ENCODE data around the gene KCNQ5. TPM values are rescaled to one million over a fixed set of nuclear protein-coding genes. Genes with fewer than 3 reads are reported as not detected.

KCNQ5 gene
- total and polyA plus RNA-seq, 8 donors = 1.7 to 4.5 (median 2.5) TPM

DNA sequence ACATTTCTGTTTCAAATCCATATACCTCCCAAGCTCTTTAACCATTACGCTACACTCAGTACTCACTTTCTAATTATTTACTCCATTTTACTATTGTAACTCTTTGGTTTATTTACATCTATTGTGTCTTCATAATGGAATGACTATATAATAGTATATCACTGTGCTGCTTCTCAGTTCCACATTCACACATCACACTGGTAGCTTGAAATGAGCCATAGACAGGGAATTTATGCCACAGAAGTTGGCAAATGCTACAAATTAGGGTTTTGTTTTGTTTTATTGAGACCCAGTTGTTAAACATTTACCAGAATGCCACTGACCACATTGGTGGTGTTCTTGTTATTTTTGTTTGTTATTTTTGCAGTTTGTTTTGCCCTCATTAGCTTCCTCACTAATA, 213.9 kb downstream of the KCNQ5 start:
- no peaks in the 10 kb centered on the region for H3K27me3 ChIP-seq
- no peak overlapping the region for H3K27ac ChIP-seq
- H3K4me1 ChIP-seq = no peaks in the 10 kb centered on the region
- no peak for ATAC-seq
- no peak for DNase-seq
- TF ChIP-seq, protein P1, sequence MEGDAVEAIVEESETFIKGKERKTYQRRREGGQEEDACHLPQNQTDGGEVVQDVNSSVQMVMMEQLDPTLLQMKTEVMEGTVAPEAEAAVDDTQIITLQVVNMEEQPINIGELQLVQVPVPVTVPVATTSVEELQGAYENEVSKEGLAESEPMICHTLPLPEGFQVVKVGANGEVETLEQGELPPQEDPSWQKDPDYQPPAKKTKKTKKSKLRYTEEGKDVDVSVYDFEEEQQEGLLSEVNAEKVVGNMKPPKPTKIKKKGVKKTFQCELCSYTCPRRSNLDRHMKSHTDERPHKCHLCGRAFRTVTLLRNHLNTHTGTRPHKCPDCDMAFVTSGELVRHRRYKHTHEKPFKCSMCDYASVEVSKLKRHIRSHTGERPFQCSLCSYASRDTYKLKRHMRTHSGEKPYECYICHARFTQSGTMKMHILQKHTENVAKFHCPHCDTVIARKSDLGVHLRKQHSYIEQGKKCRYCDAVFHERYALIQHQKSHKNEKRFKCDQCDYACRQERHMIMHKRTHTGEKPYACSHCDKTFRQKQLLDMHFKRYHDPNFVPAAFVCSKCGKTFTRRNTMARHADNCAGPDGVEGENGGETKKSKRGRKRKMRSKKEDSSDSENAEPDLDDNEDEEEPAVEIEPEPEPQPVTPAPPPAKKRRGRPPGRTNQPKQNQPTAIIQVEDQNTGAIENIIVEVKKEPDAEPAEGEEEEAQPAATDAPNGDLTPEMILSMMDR (IDR thresholded peaks at IDR 0.05) = no peak
- H3K36me3 ChIP-seq = no peaks in the 10 kb centered on the region
- H3K9me3 ChIP-seq = no peaks in the 10 kb centered on the region
- intact Hi-C loops (cut with DNase I) = no loop called here
- no peak overlapping the region for H3K4me3 ChIP-seq

DNA sequence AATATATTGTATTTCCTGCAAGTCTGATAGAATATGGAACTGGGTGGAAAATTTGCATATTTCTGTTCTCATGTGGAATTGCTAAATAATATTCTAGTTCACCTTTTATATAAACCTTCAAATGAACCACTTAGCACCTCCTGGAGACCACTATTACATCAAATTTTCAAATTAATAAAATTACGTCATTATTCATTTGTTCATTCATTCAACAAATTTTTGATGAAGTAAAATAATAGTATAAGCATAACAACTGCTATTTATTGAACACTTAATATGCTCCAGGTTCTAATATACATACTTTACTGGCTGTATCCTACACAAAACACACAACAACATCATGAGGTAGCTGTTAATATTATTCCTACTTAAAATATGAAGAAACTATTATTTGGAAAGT, 215.1 kb downstream of the KCNQ5 start:
- no peak for ATAC-seq
- TF ChIP-seq, protein P1 (IDR thresholded peaks at IDR 0.05) = no peak
- Histone ChIP-seq H3K27me3 (no peaks in the 10 kb centered on the region), H3K4me3 (no peak overlapping the region), H3K4me1 (no peaks in the 10 kb centered on the region), H3K9me3 (no peaks in the 10 kb centered on the region), H3K36me3 (no peaks in the 10 kb centered on the region), H3K27ac (no peak overlapping the region)
- intact Hi-C loops (cut with DNase I) = no loop called here
- DNase-seq = no peak

DNA sequence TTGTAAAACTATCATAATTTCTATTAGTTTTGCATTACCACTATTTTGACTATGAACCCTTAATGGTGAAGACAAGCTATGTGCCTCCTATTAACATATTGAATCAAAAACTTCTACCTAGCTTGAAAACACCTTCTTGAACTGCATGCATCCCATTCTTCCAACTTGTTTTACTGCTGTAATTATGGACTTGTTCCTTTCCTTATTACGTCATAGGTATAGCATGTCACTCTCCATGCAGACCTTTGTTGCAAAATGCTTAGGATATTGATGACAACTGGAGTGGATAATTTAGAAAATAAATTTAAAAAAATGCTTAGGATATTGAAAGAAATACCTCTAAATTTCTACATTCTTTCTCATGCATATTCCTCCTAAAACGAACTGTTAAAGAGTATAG, 219.3 kb downstream of the KCNQ5 start:
- Histone ChIP-seq H3K27ac (no peak overlapping the region), H3K36me3 (no peaks in the 10 kb centered on the region), H3K4me3 (no peak overlapping the region), H3K4me1 (no peaks in the 10 kb centered on the region), H3K9me3 (no peaks in the 10 kb centered on the region), H3K27me3 (no peaks in the 10 kb centered on the region)
- TF ChIP-seq, protein P1 (IDR thresholded peaks at IDR 0.05) = no peak
- intact Hi-C loops (cut with DNase I) = no loop called here
- ATAC-seq = no peak
- no peak for DNase-seq

DNA sequence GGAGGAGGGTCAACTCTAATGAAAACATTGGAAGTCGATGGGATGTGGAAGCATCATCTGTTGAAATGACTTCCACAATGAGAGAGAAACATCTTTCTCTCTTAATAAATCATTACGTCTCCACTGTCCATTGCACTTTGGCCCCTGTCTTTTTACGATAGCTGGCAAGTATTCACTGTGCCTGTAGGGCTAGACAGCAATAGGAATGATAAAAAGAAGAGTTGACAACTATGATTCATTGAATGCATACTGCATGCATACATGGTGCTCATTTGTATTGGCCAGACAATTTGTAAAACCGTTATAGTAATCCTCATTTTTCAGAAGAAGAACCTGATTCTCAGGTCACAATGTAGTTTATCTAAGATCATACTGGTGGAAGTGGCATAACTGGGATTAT, 220.3 kb downstream of the KCNQ5 start:
- Histone ChIP-seq H3K4me3 (no peak overlapping the region), H3K36me3 (no peaks in the 10 kb centered on the region), H3K4me1 (no peaks in the 10 kb centered on the region), H3K9me3 (no peaks in the 10 kb centered on the region), H3K27me3 (no peaks in the 10 kb centered on the region), H3K27ac (no peak overlapping the region)
- DNase-seq (no peak), ATAC-seq (no peak)
- intact Hi-C loops (cut with DNase I) = no loop called here
- TF ChIP-seq, protein P1 (IDR thresholded peaks at IDR 0.05) = no peak

DNA sequence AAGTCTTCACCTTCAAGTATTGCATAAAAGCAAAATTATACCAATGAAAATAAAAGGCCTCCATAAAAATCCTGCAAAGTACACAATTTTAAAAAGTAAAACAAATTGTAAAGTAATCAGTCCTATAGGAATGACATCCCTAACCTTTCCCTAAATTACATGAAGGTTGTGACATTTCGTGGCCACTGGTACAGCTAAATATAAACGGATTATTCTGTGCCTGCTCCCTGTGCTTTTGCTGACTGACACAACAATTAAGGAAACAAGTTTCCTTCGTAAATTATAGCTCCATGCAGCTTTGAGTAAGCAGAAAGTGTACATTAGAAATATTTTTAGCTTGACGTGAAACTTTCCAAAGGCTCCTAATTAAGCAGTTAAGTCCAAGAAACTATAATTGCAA, 222.8 kb downstream of the KCNQ5 start:
- ATAC-seq (no peak), DNase-seq (no peak)
- Histone ChIP-seq H3K36me3 (no peaks in the 10 kb centered on the region), H3K4me3 (no peak overlapping the region), H3K4me1 (no peaks in the 10 kb centered on the region), H3K27ac (no peak overlapping the region), H3K9me3 (no peaks in the 10 kb centered on the region), H3K27me3 (no peaks in the 10 kb centered on the region)
- TF ChIP-seq, protein P1 (IDR thresholded peaks at IDR 0.05) = no peak
- intact Hi-C loops (cut with DNase I) = no loop called here

All from left lung (tissue), 10 donors.